COR-L47 (cell line): ENCODE results near the gene C1GALT1.
A peak's percentile ranks its signal among the peaks of the same experiment; 100 is the strongest.
"Not testable (repeated sequence)": the region's sequence is repeated elsewhere in the genome, so short reads cannot be mapped to it uniquely, and the experiment has no call there.

Experiments
- DNase-seq: peaks from one replicate; lab custom pipeline; 2025; lab: John Stamatoyannopoulos, UW

C1GALT1 gene

DNA sequence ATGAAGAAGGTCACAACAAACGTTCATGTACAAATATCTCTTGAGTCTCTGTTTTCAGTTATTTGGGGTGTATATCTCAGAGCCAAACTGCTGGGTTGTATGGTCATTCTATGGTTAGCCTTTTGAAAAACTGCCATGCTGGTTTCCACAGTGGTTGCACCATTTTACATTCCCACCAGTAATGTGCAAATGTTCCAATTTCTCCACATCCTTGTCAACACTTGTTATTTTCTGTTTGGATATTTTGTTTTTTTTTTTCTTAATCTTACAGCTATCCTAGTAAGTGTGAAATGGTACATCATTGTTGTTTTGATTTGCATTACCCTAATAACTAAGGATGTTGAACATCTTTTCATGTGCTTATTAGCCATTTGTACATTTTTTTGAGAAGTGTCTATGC lies 13.0 kb upstream of the C1GALT1 start:
- no peak for DNase-seq

DNA sequence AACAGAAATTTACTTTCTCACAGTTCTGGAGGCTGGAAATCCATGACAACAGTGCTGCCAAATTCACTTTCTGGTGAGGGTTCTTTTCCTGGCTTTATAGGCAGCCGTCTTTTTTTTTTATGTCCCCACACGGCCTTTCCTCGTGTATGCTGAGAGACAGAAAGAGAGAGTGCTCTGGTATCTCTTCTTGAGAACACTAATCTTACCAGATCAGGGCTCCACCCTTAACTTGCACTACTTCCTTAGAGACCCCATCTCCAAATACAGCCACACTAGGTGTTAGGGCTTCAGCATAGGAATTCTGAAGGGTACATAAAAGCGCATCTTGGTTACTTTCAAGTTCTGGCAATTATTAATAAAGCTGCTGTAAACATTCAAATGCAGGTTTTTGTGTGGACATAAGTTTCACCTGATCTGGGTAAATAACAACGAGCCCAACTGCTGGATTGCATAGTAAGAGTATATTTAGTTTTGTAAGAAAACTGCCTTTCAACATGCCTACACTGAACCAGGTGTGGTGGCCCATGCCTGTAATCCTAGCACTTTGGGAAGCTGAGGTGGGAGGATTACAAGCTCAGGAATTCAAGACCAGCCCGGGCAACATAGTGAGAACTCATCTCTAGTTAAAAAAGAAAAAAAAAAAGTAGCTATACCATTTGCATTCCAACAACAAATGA lies 8.2 kb upstream of the C1GALT1 start:
- DNase-seq = no peak

DNA sequence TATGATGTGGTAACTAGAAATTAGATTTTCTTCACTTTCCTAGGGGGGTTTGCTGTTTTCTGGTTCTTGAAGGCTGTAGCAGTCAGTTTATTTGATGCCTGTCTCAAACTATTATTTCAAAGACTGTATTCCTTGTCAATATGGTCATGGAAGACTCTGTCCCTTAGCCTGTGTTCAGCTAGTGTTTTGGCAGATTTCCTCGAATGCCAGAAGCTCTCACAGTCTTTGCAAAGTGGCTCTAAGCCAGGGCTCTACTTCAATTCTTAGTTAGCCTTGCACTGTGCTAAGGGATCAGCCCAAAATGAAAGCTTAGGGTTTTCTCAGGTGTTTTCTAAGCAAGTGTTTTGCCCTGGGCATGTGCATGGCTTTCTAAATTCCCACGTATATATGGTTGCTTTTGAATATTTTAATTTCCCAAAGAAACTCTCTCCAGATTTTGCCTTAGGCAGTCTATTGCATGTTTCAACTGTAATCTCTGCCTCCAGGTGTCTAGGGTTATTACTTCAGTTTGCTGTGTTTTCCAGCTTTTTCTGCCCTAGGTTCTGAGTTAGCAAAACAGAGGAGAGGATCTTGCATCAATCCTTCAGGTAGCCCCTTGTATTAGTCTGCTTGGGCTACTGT lies 7.2 kb upstream of the C1GALT1 start:
- DNase-seq = no peak

DNA sequence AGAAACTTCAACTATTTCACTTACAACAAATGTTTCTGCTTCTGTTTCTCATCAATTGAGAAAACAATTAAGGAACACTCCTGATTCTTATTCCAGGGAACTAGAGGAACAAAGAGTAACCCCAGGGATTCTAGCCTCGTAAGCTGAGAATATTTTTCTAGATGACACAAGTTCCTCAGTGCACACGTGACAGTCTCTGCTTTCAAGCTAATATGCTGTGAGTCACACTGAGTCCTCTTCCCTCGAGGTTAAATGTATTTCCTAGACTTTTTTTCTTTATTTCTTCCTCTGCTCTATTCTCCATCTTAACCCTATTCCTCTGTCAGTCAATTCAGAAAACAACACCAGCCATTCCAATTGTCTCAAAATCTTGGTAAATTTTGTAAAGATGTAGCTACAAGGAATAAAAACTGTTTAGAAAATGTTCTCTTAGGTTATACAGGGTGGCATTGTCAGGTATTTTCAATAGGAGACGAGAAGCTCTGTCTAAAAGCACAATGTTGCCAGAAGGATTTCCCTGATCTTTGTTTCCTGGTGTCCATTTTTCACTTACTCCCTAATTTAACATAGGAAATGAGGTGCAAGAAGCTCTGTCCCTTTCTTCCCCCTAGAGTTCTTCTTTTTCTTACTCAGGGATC lies 5.8 kb upstream of the C1GALT1 start:
- DNase-seq = no peak

DNA sequence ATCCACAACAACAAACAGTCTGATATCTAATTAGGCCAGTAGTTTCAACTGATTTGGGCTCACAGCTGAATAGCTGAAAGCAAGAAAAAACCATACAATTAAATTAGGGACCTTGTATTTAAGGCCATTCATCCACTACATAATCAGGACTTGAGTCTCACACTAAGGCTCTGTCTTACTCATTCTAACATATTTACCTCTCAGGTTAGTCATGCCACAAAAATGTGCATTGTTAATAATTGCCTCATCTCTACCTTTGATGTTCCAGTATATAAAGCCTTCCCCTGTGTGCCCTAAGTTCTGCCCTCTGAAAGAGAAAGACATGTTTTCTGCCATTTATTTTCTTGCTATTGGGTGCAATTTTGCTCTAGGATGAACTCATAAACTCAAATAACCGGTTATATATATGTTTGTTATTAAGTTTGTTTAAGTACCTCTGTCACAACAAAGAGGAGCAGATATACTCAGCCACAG lies 5.3 kb upstream of the C1GALT1 start:
- no peak for DNase-seq

DNA sequence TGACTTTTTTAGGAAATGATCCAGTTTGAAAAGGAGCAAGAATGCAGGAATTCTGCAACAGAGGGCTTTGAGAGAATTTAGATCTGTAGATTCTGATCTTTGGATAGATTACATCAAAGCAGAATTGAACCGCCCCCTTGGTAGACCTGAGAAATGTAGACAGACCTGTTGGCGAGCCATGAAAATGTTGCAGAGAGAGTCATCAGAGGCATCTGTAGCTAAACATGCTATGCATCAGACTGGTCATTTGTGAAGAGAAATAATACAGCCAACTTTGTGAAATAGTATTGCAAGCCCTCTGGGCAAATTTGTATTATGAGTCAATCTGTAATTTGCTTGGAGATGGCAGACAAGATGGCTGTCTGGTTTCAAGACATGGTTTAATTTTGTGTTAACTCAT lies 4.3 kb upstream of the C1GALT1 start:
- DNase-seq = no peak

DNA sequence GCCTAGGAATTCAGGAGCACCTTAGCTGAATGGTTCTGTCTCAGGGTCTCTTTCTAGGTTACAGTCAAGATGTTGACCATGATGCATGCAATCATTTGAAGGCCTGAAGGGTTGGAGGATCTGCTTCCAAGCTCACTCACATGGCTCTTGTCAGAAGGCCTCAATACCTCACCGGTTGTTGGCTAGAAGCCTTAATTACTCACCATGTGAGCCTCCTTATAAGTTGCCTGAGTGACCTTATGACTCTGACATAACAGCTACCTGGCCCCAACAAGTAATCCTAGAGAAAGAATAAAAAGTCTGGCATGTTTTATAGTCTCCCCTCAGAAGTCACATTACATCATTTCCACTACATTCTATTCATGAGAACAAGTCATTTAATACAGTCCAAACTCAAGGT lies 3.4 kb upstream of the C1GALT1 start:
- DNase-seq = no peak

DNA sequence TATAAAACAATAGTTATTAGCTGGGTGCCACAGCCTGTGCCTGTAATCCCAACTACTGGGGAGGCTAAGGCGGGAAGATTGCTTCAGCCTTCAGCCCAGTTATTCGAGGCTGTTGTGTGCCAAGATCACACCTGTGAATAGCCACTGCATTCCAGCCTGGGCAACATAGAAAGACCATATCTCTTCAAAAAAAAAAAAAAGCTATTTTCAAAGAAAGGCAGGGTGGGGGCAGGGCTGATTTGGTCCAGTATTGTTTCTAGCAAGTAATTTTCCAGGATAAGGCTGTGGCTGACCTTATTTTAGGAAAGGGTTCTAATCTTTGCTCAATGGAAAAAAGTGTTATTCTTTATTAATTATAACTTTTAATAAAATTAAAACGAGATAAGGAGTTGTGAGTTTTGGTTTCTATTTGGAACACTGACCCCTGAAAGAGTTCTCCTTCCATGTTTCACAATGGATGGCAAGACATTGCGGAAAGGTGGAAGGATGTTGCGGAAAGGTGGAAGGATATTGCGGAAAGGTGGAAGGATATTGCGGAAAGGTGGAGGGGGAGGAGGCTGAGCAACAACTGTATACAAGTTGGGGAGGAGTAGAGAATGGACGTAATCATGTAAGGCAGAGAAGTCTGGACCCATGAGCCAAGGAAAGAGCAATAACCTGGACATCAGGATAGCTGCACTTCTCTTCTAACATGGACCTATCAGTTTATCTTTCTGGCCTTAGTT lies 1.5 kb upstream of the C1GALT1 start:
- DNase-seq = no peak

DNA sequence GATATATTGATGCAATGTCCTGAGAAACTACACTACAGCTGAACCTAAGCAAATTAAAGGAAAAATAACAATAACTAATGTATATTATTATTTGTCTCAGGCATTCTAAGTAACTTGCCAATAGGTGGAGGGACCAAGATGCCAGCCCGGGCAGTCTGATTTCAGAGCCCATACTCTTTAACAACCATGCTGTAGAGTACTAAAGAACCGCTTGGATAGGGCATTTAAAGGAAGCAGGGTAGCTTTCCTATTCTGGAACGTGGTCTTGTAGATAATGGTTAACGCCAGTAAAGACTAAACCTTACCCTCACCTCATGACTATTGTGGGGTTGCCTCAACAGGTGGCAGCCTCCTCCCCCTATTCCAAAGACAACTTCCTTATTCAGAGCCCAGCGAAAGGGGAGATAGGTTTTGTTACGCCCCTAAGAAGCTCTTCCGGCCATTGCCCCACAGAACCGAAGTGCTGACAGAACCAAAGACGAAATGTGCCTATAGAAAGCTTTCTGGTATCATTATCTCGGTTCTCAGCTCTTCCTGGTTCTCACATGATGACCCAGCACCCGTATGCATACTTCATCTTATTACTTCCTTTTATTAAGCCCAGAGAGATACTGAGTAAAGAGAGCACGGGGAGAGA lies 707 bp upstream of the C1GALT1 start:
- DNase-seq = peak; percentile 18

DNA sequence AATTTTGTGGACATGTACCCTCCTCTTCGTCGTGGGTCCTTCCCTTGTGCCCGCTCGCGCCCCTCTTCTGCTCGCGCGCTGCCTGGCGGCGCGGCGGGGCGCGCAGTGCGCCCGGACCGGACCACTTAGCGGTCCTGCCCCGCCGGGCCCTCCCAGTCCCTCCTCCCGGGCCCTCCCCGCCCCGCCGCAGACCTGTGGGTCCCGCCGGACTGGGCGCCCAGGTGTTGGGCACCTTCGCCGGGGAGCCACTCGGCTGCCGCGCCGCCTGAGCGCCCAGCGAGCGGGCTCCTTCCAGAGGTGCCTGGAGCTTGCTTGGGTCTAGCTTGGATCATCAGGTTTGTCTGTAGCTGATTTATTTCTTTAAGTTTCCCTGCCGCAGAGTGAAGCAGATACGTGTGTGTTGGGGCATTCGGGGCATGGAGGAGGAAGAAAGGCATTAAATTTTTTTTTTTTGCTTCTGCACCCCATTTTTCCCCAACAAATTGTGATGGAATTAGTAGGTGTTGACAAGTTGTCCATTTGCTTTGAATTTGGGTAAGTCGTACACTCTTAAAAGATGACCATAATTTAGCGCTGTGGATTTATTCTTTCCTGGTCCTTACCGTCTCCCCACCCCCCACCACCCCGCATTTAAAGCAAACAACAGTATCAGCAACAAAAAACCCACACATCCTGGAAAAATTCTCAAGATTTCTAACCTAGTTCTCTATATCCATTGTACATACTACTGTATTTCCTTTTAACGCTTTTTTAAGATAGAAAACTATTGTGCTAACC lies 905 bp downstream of the C1GALT1 start:
- no peak for DNase-seq

DNA sequence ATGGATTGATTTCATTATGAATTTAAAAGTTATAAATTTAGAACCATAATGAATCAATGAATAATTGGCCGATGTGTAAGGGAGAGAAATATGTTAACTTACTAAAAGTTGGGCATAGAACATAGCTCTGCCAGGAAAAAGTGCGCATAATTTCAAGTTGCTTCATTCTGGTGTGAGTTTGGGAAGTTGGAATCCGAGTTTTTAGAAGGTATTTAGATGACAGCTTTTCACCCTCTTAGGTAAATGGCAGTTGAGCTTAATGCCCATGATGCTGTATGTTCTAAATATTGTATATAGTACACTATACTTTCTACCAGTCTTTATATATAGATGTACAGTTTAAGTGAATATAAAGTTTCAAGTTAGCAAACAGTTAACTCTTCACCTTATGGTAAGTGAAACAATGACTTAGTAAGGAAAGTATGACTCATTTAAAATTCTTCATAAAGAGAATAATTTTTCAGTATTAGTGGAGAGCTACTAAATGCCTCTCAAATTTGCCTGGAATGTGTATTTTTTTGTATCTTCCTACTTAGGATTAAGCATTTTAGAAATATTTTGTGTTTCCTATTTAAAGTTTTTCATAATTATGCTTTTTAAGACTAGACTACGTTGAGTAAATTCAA lies 1.6 kb downstream of the C1GALT1 start:
- no peak for DNase-seq

DNA sequence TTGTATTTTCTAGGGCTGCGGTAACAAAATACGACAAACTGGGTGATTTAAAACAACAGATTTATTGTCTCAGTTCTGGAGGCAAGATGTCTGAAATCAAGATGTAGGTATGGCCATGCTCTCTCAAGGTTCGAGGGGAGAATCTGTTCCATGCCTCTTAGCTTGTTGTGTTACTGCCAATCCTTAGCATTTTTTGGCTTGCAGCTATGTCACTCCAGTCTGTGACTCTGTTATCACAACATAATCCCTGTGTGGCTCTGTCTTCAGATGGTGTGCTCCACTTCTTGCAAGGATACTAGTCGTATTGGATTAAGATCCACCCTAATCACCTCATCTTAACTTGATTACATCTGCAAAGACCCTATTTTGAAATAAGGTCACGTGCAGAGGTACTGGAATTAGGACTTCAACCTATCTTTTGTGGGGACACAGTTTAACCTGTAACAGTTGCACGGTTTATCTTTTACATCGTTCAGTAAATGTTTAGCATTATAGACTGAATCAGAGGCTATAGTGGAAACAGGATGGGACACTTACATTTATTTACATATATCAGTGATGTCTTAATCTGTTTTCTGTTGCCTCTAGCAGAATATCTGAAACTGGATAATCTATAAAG lies 3.1 kb downstream of the C1GALT1 start:
- no peak for DNase-seq

DNA sequence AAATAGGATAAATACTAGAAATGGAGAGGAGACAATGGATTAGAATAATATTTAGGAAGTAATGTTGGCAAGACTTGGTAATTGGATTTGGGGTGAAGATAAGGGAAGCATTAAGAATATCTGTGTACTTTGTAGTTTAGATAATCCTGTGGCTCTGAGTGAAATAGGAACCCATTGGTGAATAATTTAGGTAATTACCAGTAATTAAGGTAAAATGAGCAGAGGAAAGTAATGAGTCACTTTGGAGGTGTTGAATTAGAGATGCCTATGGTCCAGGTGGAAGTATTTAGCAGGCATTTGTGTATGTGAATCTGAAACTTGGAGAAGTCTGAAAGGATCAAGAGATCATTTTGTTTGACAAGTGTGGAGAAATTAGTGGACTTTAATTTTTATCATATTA lies 5.7 kb downstream of the C1GALT1 start:
- DNase-seq = no peak

DNA sequence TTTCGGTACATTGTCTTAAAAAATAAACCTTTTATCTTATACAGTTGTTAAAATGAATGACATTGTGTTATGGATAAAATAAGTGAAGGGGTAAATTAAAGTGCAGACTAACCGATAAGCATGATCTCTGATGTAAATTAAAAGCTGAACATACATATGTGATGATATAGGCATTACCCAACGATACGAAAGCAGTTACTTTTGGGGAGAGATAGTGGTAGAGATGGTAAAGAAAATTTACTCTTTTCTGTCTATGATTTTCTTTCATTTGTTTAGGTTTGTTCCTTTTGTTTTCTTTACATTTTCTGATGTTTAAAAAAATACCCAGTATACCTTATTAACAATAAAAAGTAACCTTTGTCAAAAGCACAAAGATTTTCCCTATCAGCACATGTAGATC lies 6.4 kb downstream of the C1GALT1 start:
- DNase-seq = no peak

DNA sequence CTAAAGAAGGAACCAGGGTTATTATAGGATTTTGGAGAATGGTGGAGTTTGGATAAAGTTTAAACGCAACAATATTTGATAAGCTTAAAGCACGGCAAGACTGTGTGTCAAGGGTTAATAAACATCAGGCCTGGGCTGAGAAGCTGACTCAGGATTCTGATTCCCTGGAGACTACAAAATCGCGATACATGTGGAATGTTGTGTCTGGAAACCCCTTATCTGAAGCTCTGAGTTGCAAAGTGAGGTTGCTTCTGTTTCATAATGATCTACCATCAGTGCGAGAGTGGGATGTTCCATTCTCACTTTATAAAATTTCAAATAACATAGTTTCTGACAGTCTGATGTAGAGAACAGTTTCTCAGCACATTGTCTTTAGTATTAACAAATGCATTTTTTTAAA lies 7.8 kb downstream of the C1GALT1 start:
- DNase-seq = no peak

DNA sequence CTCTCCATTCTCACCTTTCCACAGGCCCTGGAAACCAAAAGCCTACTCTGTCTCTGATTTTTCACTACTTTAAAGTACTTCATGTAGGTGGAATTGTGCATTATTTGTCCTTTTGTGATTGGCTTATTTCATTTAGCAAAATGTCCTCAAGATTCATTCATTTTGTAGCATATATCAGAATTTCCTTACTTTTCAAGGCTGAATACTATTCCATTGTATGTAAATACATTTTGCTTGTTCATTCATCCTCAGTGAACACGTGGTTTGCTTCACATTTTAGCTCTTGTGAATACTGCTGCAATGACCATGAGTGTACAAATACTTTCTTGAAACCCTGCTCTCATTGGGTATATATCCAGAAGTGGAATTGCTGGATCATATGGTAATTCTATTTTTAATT lies 8.8 kb downstream of the C1GALT1 start:
- DNase-seq = no peak

DNA sequence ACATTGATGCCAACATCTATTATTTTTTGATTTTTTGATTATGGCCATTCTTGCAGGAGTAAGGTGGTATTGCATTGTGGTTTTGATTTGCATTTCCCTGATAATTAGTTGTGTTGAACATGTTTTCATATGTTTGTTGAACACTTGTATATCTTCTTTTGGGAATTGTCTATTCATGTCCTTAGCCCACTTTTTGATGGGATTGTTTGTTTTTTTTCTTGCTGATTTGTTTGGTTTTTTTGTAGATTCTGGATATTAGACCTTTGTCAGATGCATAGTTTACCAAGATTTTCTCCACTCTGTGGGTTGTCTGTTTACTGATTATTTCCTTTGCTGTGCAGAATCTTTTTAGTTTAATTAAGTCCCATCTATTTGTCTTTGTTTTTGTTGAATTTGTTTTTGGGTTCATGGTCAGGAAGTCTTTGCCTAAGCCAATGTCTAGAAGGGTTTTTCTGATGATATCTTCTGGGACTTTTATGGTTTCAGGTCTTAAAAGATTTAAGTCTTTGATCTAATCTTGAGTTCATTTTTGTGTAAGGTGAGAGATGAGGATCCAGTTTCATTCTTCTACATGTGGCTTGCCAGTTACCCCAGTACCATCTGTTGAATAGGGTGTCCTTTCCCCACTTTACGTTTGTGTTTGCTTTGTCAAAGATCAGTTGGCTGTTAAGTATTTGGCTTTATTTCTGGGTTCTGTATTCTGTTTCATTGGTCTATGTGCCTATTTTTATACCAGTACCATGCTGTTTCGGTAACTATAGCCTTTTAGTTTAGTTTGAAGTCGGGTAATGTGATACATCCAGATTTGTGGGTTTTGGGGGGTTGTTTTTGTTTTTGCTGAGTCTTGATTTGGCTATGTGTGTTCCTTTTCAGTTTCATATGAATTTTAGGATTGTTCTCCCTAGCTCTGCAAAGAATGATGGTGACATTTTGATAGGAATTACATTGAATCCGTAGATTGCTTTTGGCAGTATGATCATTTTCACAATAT lies 10.7 kb downstream of the C1GALT1 start:
- not testable (repeated sequence) for DNase-seq

DNA sequence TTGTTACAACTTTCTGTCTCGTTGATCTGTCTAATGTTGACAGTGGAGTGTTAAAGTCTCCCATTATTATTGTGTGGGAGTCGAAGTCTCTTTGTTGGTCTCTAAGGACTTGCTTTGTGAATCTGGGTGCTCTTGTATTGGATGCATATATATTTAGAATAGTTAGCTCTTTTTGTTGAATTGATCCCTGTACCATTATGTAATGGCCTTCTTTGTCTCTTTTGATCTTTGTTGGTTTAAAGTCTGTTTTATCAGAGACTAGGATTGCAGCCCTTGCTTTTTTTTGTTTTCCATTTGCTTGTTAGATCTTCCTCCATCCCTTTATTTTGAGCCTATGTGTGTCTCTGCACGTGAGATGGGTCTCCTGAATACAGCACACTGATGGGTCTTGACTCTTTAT lies 17.2 kb downstream of the C1GALT1 start:
- DNase-seq = not testable (repeated sequence)

DNA sequence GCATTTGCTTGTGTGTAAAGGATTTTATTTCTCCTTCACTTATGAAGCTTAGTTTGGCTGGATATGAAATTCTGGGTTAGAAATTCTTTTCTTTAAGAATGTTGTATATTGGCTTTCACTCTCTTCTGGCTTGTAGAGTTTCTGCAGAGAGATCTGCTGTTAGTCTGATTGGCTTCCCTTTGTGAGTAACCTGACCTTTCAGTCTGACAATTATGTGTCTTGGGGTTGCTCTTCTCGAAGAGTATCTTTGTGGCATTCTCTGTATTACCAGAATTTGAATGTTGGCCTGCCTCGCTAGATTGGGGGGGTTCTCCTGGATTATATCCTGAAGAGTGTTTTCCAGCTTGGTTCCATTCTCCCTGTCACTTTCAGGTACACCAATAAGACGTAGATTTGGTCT lies 17.9 kb downstream of the C1GALT1 start:
- not testable (repeated sequence) for DNase-seq
